Measurements from ENCODE around the gene PELI2. TPM values are rescaled to one million over a fixed set of nuclear protein-coding genes. Genes with fewer than 3 reads are reported as not detected.

Gene PELI2
- total RNA-seq, 2 experiments from 2014 or later = 6.2 to 7.8 TPM

DNA sequence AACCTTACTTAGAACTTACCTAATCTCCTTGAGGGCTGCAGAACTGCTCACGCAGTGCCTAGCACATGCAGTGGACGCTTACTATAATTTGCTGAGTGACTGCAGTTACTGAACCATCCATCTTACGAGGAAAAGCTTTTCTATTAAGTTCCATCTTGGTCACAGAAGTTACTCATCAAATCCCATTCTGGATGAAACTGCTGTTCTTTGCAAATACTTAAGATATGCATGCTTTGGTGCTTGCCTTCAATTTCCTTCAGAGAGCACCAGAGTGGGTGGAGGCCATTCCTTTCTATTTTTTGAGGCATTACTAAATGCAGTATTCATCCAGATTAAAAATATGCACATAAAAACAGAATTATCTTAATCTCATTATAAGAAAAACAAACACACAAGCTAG is 17.7 kb upstream of the PELI2 start:
- intact Hi-C loops (cut with micrococcal nuclease) = no loop called here
- no peaks in the 10 kb centered on the region for H3K4me1 Mint-ChIP-seq (ENCODE audit: low read depth)

DNA sequence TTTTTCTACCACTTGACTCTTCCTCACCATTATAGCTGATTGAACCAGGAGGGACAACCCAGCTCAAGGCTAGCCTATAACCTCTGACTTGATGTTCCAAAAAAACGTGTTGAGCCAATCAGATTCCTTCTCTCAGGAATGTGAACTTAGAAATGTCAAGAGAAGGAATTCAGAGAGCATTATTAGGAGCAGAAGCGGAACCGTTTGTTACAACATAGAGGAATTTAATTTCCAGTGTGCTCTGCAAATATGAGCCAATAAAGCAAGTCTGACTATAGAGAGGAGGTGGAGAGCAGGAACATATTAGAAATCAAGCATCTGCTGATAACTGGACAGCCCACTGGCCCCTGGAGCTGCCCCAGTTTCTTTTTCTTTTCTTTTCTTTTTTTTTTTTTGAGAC is 15.3 kb upstream of the PELI2 start:
- Mint-ChIP-seq H3K9me3 (peaks cover 1% of the 10 kb centered on the region), H3K36me3 (ENCODE audit: low read depth) (no peaks in the 10 kb centered on the region), H3K4me1 (ENCODE audit: low read depth) (no peaks in the 10 kb centered on the region), H3K27ac (no peak overlapping the region), H3K4me3 (no peak overlapping the region), H3K27me3 (ENCODE audit: low read depth) (peaks cover 4% of the 10 kb centered on the region)
- CTCF ChIA-PET = interaction anchor here (0.6 kb wide), 1 partner anchor 213 kb away, joined by 3 read pairs; no protein-coding TSS in a partner anchor
- DNase-seq = no peak
- intact Hi-C loops (cut with micrococcal nuclease) = no loop called here

More for the DNA sequence above, 17.7 kb upstream of the PELI2 start:
- CTCF ChIA-PET = no interaction called here
- no peak overlapping the region for H3K4me3 Mint-ChIP-seq
- no peak for DNase-seq
- peaks cover 1% of the 10 kb centered on the region for H3K9me3 Mint-ChIP-seq
- no peaks in the 10 kb centered on the region for H3K36me3 Mint-ChIP-seq (ENCODE audit: low read depth)
- H3K27me3 Mint-ChIP-seq (ENCODE audit: low read depth) = peaks cover 4% of the 10 kb centered on the region
- H3K27ac Mint-ChIP-seq = no peak overlapping the region

DNA sequence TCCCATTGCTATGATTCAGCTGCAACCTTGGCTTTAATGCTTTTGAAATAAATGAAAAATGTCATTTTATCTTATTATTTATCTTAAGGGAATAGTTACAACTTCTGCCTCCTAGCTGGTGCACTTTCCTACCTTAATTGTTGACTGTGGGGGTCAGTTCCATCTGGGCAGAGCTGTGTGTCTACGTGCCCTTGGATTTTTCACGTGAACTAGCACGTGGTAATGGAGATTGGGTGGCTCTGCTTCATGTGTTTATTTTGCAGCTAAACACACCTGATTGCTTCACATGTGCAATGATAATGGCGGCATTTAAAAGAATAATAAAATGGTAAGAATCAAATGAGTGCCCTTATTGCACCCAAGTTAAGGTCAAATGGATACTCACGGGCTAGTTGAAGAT is 10.6 kb upstream of the PELI2 start:
- DNase-seq = no peak
- no peak overlapping the region for H3K27ac Mint-ChIP-seq
- no peak overlapping the region for H3K4me3 Mint-ChIP-seq
- H3K27me3 Mint-ChIP-seq (ENCODE audit: low read depth) = peaks cover 2% of the 10 kb centered on the region
- intact Hi-C loops (cut with micrococcal nuclease) = no loop called here
- no peaks in the 10 kb centered on the region for H3K36me3 Mint-ChIP-seq (ENCODE audit: low read depth)
- H3K9me3 Mint-ChIP-seq = no peaks in the 10 kb centered on the region
- peaks cover 3% of the 10 kb centered on the region for H3K4me1 Mint-ChIP-seq (ENCODE audit: low read depth)
- CTCF ChIA-PET = interaction anchor here (0.6 kb wide), 1 partner anchor 28 kb away, joined by 3 read pairs; no protein-coding TSS in a partner anchor

DNA sequence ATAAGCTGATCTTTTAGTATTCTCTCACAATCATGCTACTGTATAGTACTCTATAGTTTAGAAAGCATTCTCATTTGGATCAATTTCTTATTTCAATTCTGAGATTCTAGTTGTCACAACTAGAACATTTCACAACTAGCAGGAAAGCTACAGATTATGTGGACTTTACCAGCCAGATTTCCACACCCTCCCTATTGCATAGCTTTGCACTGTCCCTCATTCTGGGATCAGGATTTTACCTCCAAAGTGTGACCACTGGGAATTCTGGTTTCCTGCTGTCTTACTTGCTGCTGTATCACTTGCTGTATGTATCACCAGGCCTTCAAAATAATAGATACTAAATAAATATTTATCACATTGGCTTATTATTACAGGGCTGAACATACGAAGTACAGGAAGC is 10.2 kb upstream of the PELI2 start:
- Mint-ChIP-seq H3K9me3 (no peaks in the 10 kb centered on the region), H3K4me3 (no peak overlapping the region), H3K4me1 (ENCODE audit: low read depth) (peaks cover 7% of the 10 kb centered on the region), H3K27me3 (ENCODE audit: low read depth) (no peaks in the 10 kb centered on the region), H3K27ac (no peak overlapping the region), H3K36me3 (ENCODE audit: low read depth) (no peaks in the 10 kb centered on the region)
- no peak for DNase-seq
- CTCF ChIA-PET = interaction anchor here (0.6 kb wide), 1 partner anchor 623 kb away, joined by 3 read pairs; no protein-coding TSS in a partner anchor
- intact Hi-C loops (cut with micrococcal nuclease) = no loop called here

DNA sequence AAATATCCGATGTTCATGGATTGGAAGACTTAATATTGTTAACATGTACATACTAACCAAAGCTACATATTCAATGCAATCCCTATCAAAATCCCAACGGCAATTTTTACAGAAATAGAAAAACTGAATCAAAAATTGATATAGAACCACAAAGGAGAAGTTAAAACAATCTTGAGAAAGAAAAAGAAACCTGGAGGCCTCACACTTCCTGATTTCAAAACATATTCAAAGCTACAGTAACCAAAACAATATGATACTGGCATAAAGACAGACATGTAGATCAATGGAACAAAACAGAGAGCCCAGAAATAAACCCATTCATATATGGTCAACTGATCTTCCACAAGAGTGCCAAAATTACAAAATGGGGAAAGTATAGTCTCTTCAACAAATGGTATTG is 5.4 kb upstream of the PELI2 start:
- intact Hi-C loops (cut with micrococcal nuclease) = loop anchor here (10.0 kb wide), 2 partner anchors 378 to 1282 kb away; partner anchors contain the start of gene NAA30
- H3K36me3 Mint-ChIP-seq (ENCODE audit: low read depth) = no peaks in the 10 kb centered on the region
- no peak overlapping the region for H3K4me3 Mint-ChIP-seq
- DNase-seq = no peak
- H3K27me3 Mint-ChIP-seq (ENCODE audit: low read depth) = no peaks in the 10 kb centered on the region
- H3K9me3 Mint-ChIP-seq = no peaks in the 10 kb centered on the region
- peaks cover 21% of the 10 kb centered on the region for H3K4me1 Mint-ChIP-seq (ENCODE audit: low read depth)
- H3K27ac Mint-ChIP-seq = no peak overlapping the region
- CTCF ChIA-PET = no interaction called here

DNA sequence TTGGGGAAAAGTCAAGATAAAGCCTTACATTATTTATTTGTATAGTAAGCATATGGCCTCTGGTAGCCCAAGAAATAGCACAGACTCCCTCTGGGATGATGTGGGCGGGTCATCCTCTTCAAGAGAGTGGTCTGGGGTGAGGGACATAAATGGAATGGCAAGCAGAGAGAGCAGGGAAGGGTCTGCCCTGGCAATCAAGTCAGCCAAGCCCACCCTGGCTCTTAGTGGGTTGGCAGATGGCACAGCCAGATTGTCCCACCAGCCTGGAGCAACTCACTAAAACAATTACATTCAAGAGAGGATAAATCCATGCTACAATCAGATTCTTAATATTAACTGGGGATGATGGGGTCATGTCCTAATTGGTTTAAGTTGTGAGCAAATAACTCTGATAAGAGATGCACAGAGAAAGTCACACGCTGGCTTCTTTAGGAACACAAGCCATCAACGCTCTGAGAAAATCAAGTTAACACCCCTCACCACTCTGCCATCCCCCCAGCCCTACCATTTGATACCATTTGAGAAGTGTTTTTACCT is 2.8 kb upstream of the PELI2 start:
- Mint-ChIP-seq H3K36me3 (ENCODE audit: low read depth) (no peaks in the 10 kb centered on the region), H3K4me3 (no peak overlapping the region), H3K27ac (no peak overlapping the region), H3K9me3 (no peaks in the 10 kb centered on the region), H3K4me1 (ENCODE audit: low read depth) (peaks cover 33% of the 10 kb centered on the region), H3K27me3 (ENCODE audit: low read depth) (peaks cover 7% of the 10 kb centered on the region)
- DNase-seq = no peak
- intact Hi-C loops (cut with micrococcal nuclease) = loop anchor here (5.0 to 10.0 kb wide), 7 partner anchors 133 to 1279 kb away; partner anchors contain the start of genes AP5M1, EXOC5, FBXO34 and NAA30
- CTCF ChIA-PET = no interaction called here

DNA sequence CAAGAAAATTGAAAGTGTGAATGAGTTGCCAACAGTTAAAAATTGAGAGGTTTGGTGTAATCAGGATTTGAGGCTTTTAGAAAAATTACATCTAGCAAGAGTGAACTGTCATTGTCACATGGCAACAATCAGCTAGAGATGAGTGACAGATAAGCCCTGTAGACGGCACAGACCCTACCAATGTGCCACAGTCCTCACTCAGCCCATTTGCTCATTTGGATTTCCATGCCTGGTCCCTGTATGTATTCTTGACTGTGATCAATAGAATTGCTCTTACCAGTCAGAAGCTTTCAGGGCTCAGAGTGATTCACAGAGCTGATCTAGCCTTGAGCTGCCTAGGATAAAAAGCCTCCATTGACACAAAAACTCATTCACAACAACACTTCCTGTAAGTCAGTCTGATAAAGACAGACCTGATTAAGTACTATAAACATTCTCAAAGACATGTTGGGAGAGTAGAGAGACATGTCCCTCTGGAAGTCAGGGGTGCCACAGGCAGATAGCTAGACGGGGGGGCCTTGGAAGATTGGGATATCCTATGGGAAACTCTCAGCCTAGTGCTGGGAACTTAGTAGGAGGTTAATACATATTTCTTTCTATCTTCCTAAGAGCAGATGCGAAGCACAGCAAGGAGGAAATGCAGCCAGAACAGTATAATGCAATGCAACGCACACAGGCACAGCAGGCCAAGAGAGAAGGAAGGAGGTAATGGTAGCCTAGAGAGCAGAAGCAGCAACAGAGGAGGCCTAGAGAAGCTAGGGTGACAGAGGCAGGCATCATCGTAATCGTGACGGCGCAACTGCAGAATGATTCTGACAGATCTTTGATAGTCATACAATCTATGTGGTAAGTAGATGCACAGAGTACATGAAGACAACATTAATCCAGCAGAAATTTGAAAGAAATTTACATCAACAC is 2.0 kb upstream of the PELI2 start:
- H3K27me3 Mint-ChIP-seq (ENCODE audit: low read depth) = peaks cover 11% of the 10 kb centered on the region
- no peaks in the 10 kb centered on the region for H3K36me3 Mint-ChIP-seq (ENCODE audit: low read depth)
- peak overlapping the region; percentile 32 for H3K27ac Mint-ChIP-seq
- peak overlapping the region; percentile 4 for H3K4me3 Mint-ChIP-seq
- peaks cover 38% of the 10 kb centered on the region for H3K4me1 Mint-ChIP-seq (ENCODE audit: low read depth)
- H3K9me3 Mint-ChIP-seq = no peaks in the 10 kb centered on the region
- DNase-seq = peak; percentile 64
- intact Hi-C loops (cut with micrococcal nuclease) = loop anchor here (2.0 to 10.0 kb wide), 10 partner anchors 79 to 1279 kb away; partner anchors contain the start of genes AP5M1, EXOC5, FBXO34 and NAA30
- CTCF ChIA-PET = no interaction called here

DNA sequence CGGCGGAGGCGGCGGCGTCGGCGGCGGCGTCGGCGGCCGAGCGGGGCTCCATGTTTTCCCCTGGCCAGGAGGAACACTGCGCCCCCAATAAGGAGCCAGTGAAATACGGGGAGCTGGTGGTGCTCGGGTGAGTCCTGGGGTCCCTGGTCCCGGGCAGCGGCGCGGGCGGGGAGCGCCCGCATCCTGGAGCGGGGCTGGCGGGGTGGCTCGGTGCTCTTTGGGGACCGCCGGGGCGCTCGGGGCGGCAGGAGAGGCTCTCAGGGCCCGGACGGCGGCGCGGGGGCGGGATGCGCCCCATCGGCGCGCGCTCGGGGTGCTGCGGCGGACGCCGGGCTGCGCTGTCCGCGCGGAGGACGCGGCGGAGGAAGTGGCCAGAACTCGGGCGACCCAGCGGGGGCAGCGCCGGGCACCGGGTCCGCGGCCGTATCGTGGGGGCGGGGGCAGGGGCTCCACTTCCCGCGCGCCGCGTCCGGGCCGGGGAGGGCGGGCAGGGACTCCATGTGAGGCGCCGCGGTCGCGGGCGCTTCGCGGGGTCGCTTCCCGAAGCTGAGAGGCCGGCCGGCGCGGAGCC is 485 bp downstream of the PELI2 start:
- H3K4me1 Mint-ChIP-seq (ENCODE audit: low read depth) = peaks cover 44% of the 10 kb centered on the region
- no peaks in the 10 kb centered on the region for H3K36me3 Mint-ChIP-seq (ENCODE audit: low read depth)
- H3K4me3 Mint-ChIP-seq = peak overlapping the region; percentile 52
- DNase-seq = peak; percentile 23
- CTCF ChIA-PET = interaction anchor here (1.1 kb wide), 1 partner anchor 40 kb away, joined by 3 read pairs; no protein-coding TSS in a partner anchor
- intact Hi-C loops (cut with micrococcal nuclease) = loop anchor here (2.0 to 10.0 kb wide), 8 partner anchors 136 to 1276 kb away; partner anchors contain the start of genes AP5M1, EXOC5, FBXO34 and KTN1
- no peaks in the 10 kb centered on the region for H3K9me3 Mint-ChIP-seq
- no peak overlapping the region for H3K27ac Mint-ChIP-seq
- peaks cover 17% of the 10 kb centered on the region for H3K27me3 Mint-ChIP-seq (ENCODE audit: low read depth)

DNA sequence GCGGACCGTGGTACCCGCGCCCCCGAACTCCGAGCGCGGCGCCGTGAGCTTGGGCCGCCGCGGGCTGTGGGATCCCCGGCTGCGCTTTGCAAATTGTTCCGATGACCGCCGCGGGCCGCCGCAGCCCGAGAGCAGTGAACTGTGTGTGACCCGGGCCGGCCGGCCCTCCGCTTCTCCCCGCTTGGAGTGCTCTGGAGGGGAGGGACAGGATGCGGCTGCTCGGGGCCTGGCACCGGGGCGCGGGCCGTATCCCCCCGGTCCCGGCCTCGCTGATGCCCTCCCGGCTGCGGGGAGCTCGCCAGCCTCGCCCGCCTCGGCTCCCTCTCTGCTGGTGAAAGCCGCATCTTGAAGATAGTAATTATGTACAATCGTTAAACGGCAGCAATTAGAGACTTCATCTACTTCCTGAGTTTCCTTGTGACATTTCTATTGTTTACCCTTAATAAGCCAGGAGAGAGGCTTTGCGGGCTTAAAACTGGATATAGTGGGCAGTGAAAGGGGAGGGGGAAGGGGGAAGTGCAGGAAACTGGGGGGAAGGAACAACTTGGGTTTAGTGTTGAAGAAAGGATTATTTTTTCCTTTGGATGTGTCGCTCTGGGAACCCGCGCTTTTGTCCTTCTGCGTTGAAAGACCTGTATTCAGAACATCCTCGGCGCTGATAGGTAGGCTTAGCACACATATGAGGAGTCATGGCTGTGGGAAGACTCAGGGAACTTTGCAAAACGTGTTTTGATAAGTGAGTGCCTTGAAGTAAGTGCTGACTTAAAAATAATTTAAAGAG is 1.2 kb downstream of the PELI2 start:
- Mint-ChIP-seq H3K36me3 (ENCODE audit: low read depth) (no peaks in the 10 kb centered on the region), H3K27ac (no peak overlapping the region), H3K27me3 (ENCODE audit: low read depth) (peaks cover 17% of the 10 kb centered on the region), H3K4me3 (peak overlapping the region; percentile 77), H3K4me1 (ENCODE audit: low read depth) (peaks cover 44% of the 10 kb centered on the region), H3K9me3 (no peaks in the 10 kb centered on the region)
- CTCF ChIA-PET = interaction anchor here (0.6 to 1.1 kb wide), 3 partner anchors 39 to 673 kb away, joined by 3 to 4 read pairs (median 3); no protein-coding TSS in a partner anchor
- intact Hi-C loops (cut with micrococcal nuclease) = loop anchor here (2.0 to 10.0 kb wide), 8 partner anchors 137 to 1275 kb away; partner anchors contain the start of genes AP5M1, EXOC5, FBXO34 and KTN1
- DNase-seq = peak; percentile 39

DNA sequence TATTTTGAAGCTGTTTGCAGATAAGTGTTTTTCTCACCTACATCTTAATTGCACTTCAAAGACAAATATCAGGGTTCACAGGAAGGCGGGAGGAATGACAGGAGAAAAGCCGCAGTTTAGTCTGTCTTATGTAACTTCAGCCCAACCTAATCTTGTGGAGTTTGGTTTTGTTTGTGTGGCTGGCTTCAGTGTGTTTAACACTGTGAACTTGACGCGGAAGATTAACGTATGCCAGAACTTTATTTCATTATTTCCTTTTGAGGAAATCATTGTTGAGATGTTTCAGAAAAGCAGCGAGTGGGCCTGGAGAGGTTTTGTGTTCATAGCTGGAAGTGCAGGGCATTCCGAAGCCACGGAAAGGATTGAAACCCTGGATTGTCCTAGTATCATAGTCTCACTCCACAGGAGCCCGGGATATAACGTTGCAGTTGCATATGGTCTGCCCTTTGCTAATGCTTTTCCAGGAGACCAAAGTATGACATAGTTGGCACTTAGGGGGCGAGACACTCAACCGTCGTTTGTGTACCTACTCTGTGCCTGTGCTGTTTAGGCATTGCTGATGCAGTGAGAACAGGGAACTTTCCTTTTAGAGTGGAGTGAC is 2.0 kb downstream of the PELI2 start:
- Mint-ChIP-seq H3K27ac (no peak overlapping the region), H3K27me3 (ENCODE audit: low read depth) (peaks cover 17% of the 10 kb centered on the region), H3K4me3 (peak overlapping the region; percentile 77), H3K36me3 (ENCODE audit: low read depth) (no peaks in the 10 kb centered on the region), H3K4me1 (ENCODE audit: low read depth) (peaks cover 44% of the 10 kb centered on the region), H3K9me3 (no peaks in the 10 kb centered on the region)
- intact Hi-C loops (cut with micrococcal nuclease) = no loop called here
- DNase-seq = no peak
- CTCF ChIA-PET = interaction anchor here (0.6 to 0.7 kb wide), 2 partner anchors 179 to 674 kb away, joined by 3 to 4 read pairs; no protein-coding TSS in a partner anchor

DNA sequence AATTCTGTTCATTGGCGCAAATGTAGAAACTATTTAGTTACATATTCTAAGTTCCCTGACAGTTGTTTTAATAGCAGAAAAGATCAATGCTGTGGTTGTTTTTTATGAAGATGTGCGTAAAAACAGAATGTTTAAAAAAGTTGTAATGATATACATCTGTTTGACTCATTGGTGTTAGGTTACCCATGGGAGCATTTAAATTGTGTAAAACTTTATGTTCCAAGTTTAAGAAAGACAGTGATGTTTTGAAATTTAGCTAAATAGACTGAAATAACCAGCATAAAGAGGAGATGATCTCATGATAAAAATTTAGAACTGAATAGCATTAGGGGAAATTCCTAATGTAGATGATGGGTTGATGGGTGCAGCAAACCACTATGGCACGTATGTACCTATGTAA is 3.6 kb downstream of the PELI2 start:
- Mint-ChIP-seq H3K27ac (no peak overlapping the region), H3K36me3 (ENCODE audit: low read depth) (no peaks in the 10 kb centered on the region), H3K4me3 (no peak overlapping the region), H3K4me1 (ENCODE audit: low read depth) (peaks cover 38% of the 10 kb centered on the region), H3K27me3 (ENCODE audit: low read depth) (peaks cover 17% of the 10 kb centered on the region), H3K9me3 (no peaks in the 10 kb centered on the region)
- no peak for DNase-seq
- CTCF ChIA-PET = interaction anchor here (0.5 kb wide), 1 partner anchor 14 kb away, joined by 3 read pairs; no protein-coding TSS in a partner anchor
- intact Hi-C loops (cut with micrococcal nuclease) = no loop called here
